DOHH2 (cell line): Measurements from ENCODE around the gene AFAP1.

ENCODE experiments used
- EZH2phosphoT487 ChIP-seq: fragments of 200-600 bp; sonication (generic); IDR thresholded peaks from 2 replicates; pipeline ENCODE4 v1.6.1; 2017; ENCODE audit warnings: borderline replicate concordance, mild to moderate bottlenecking, antibody characterized with exemption, low read length, moderate library complexity, mixed read lengths
- TF ChIP-seq, protein P1 (sequence below): fragments of 200-600 bp; sonication (generic); IDR thresholded peaks from one replicate; pipeline ENCODE4 v1.5.1; 2014; ENCODE audit warnings: antibody characterized with exemption, mild to moderate bottlenecking, low read depth, low read length; ENCODE audit not compliant: poor library complexity, severe bottlenecking

DNA sequence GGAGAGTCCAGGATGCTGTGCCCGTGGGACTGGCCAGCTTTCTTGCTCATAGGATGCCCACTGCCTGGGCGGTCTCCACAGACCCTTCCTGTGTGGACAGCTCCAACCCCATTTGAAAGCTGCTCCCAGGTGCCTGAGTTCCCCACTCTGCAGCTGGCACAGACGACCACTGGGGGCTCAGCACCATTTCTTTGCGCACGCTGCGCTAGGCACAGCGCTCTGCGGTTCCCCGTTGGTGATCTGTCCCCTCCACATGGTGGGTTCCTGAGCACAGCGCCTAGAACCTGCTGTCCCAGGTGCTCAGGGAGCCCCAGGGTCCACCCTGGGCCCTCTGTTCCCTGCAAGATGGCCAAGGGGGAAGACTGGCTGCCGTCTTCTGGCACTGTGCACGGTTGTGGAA is 45.4 kb upstream of the AFAP1 start:
- TF ChIP-seq, protein P1, sequence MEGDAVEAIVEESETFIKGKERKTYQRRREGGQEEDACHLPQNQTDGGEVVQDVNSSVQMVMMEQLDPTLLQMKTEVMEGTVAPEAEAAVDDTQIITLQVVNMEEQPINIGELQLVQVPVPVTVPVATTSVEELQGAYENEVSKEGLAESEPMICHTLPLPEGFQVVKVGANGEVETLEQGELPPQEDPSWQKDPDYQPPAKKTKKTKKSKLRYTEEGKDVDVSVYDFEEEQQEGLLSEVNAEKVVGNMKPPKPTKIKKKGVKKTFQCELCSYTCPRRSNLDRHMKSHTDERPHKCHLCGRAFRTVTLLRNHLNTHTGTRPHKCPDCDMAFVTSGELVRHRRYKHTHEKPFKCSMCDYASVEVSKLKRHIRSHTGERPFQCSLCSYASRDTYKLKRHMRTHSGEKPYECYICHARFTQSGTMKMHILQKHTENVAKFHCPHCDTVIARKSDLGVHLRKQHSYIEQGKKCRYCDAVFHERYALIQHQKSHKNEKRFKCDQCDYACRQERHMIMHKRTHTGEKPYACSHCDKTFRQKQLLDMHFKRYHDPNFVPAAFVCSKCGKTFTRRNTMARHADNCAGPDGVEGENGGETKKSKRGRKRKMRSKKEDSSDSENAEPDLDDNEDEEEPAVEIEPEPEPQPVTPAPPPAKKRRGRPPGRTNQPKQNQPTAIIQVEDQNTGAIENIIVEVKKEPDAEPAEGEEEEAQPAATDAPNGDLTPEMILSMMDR: no peak
- TF ChIP-seq EZH2phosphoT487: no peak
